ENCODE data around the gene SLC47A1. TPM values are rescaled to one million over a fixed set of nuclear protein-coding genes. Genes with fewer than 3 reads are reported as not detected.

SLC47A1 gene
- total RNA-seq, 3 donors from 2014 or later (not counting 1 experiment from before 2014, with no cell fraction given) = 0.29 to 1.3 (median 0.45) TPM

GRCh38 chr17:19542247-19542646 lies 8.6 kb downstream of the SLC47A1 start:
- Mint-ChIP-seq H3K27ac (no peak overlapping the region), H3K36me3 (no peaks in the 10 kb centered on the region), H3K27me3 (ENCODE audit: low read depth in 2 of 2) (peaks cover 0 to 6% of the 10 kb centered on the region in 2 donors), H3K4me3 (no peak overlapping the region), H3K4me1 (no peaks in the 10 kb centered on the region), H3K9me3 (no peaks in the 10 kb centered on the region)
- DNase-seq (no peak), ATAC-seq (no peak)
- Histone ChIP-seq H3K4me3 (ENCODE audit: low read length) (no peak overlapping the region), H3K27me3 (ENCODE audit: control insufficient read depth, insufficient read depth, low read length) (no peaks in the 10 kb centered on the region), H3K27ac (ENCODE audit: low read length) (no peak overlapping the region), H3K4me1 (ENCODE audit: control insufficient read depth, insufficient read depth, low read length) (no peaks in the 10 kb centered on the region), H3K9me3 (ENCODE audit: control insufficient read depth, insufficient read depth, low read length) (no peaks in the 10 kb centered on the region), H3K36me3 (ENCODE audit: control insufficient read depth, insufficient read depth, low read length) (no peaks in the 10 kb centered on the region)
- TF ChIP-seq CTCF (IDR thresholded peaks at IDR 0.05) = no peak
- WGBS (ENCODE audit: insufficient coverage) = 93% methylated on average over 8 of the region's 8 CpGs
- intact Hi-C loops (cut with micrococcal nuclease) = no loop called here

- Histone ChIP-seq H3K27me3 (ENCODE audit: control insufficient read depth, insufficient read depth, low read length) (no peaks in the 10 kb centered on the region), H3K36me3 (ENCODE audit: control insufficient read depth, insufficient read depth, low read length) (no peaks in the 10 kb centered on the region), H3K4me1 (ENCODE audit: control insufficient read depth, insufficient read depth, low read length) (no peaks in the 10 kb centered on the region), H3K9me3 (ENCODE audit: control insufficient read depth, insufficient read depth, low read length) (no peaks in the 10 kb centered on the region), H3K27ac (ENCODE audit: low read length) (no peak overlapping the region), H3K4me3 (ENCODE audit: low read length) (no peak overlapping the region)
- TF ChIP-seq CTCF (IDR thresholded peaks at IDR 0.05) = no peak
- Mint-ChIP-seq H3K9me3 (no peaks in the 10 kb centered on the region), H3K36me3 (no peaks in the 10 kb centered on the region), H3K27ac (no peak overlapping the region), H3K4me3 (no peak overlapping the region), H3K4me1 (no peaks in the 10 kb centered on the region), H3K27me3 (ENCODE audit: low read depth in 2 of 2) (no peaks in the 10 kb centered on the region)
- WGBS (ENCODE audit: insufficient coverage) = 91% methylated on average over 8 of the region's 8 CpGs
- no peak for ATAC-seq
- intact Hi-C loops (cut with micrococcal nuclease) = no loop called here
- DNase-seq = no peak
Measured at GRCh38 chr17:19544366-19544765, 10.7 kb downstream of the SLC47A1 start.

GRCh38 chr17:19546289-19547065 lies 12.8 kb downstream of the SLC47A1 start:
- no peaks in the 10 kb centered on the region for H3K4me1 Mint-ChIP-seq
- ATAC-seq (no peak), DNase-seq (peak in 1 of 2 donors; percentile 38)
- no peaks in the 10 kb centered on the region for H3K36me3 Mint-ChIP-seq
- Histone ChIP-seq H3K36me3 (ENCODE audit: control insufficient read depth, insufficient read depth, low read length) (no peaks in the 10 kb centered on the region), H3K27ac (ENCODE audit: low read length) (no peak overlapping the region), H3K4me1 (ENCODE audit: control insufficient read depth, insufficient read depth, low read length) (no peaks in the 10 kb centered on the region), H3K4me3 (ENCODE audit: low read length) (no peak overlapping the region), H3K27me3 (ENCODE audit: control insufficient read depth, insufficient read depth, low read length) (no peaks in the 10 kb centered on the region), H3K9me3 (ENCODE audit: control insufficient read depth, insufficient read depth, low read length) (no peaks in the 10 kb centered on the region)
- H3K4me3 Mint-ChIP-seq = no peak overlapping the region
- H3K9me3 Mint-ChIP-seq = no peaks in the 10 kb centered on the region
- no peaks in the 10 kb centered on the region for H3K27me3 Mint-ChIP-seq (ENCODE audit: low read depth in 2 of 2)
- intact Hi-C loops (cut with micrococcal nuclease) = no loop called here
- 33% methylated on average over 6 of the region's 6 CpGs for WGBS (ENCODE audit: insufficient coverage)
- H3K27ac Mint-ChIP-seq = no peak overlapping the region
- no peak for TF ChIP-seq CTCF (IDR thresholded peaks at IDR 0.05)
